ENCODE measurements around the gene SLC16A2. TPM values are rescaled to one million over a fixed set of nuclear protein-coding genes. Genes with fewer than 3 reads are reported as not detected.

SLC16A2 gene
- polyA plus RNA-seq, 1 of the 3 experiments (the other 2 are of a cell fraction), result 10.9 TPM

GRCh38 chrX:74464722-74465121, 43.4 kb downstream of the SLC16A2 start:
- Histone ChIP-seq H3K79me2 (ENCODE audit: insufficient read depth) (no peaks in the 10 kb centered on the region), H3K9me2 (no peaks in the 10 kb centered on the region), H3K36me3 (replicated peaks in 1 of 2; ENCODE audit: control insufficient read depth in 1 of 2, insufficient read depth in 2 of 2, low read length in 1 of 2) (no peaks in the 10 kb centered on the region), H3K27ac (ENCODE audit: low read depth in 2 of 2, low read length in 1 of 2) (no peak overlapping the region), H3K4me2 (no peak overlapping the region), H3K4me1 (ENCODE audit: control insufficient read depth in 1 of 2, insufficient read depth in 2 of 2, low read depth in 1 of 2, low read length in 1 of 2) (no peaks in the 10 kb centered on the region), H4K20me1 (ENCODE audit: insufficient read depth) (no peaks in the 10 kb centered on the region), H3F3A (replicated peaks; ENCODE audit: insufficient read depth) (no peaks in the 10 kb centered on the region), H3K9me3 (no peaks in the 10 kb centered on the region), H2AFZ (ENCODE audit: low read depth) (no peak overlapping the region), H3K27me3 (ENCODE audit: insufficient read depth) (no peaks in the 10 kb centered on the region), H3K9ac (no peak overlapping the region), H3K4me3 (ENCODE audit: low read depth in 2 of 2, low read length in 1 of 2) (no peak overlapping the region)
- ChIA-PET POLR2A (no interaction called here), CTCF (no interaction called here)
- TF ChIP-seq RAD21 (IDR thresholded peaks at IDR 0.05; ENCODE audit: low read length) (no peak), RFX5 (IDR thresholded peaks at IDR 0.05; ENCODE audit: low read length) (no peak), GATA2 (CRISPR knock-in tag; IDR thresholded peaks at IDR 0.05) (no peak), USF2 (IDR thresholded peaks at IDR 0.05; ENCODE audit: borderline replicate concordance, low read depth, low read length) (no peak), SIN3A (IDR thresholded peaks at IDR 0.05; ENCODE audit: borderline replicate concordance, low read depth, low read length) (no peak), POLR2AphosphoS5 (IDR thresholded peaks at IDR 0.05; ENCODE audit: low read depth, low read length) (no peak), MEF2A (IDR thresholded peaks at IDR 0.05; ENCODE audit: borderline replicate concordance, low read depth) (no peak), NRF1 (IDR thresholded peaks at IDR 0.05; ENCODE audit: low read depth, low read length) (no peak), PBX3 (IDR thresholded peaks at IDR 0.05) (no peak), RCOR1 (IDR thresholded peaks at IDR 0.05; ENCODE audit: low read length) (no peak), RXRA (IDR thresholded peaks at IDR 0.05; ENCODE audit: borderline replicate concordance, low read depth) (no peak), EP300 (IDR thresholded peaks at IDR 0.05; ENCODE audit: borderline replicate concordance in 1 of 2, low read depth in 1 of 2, low read length in 1 of 2) (no peak), REST (IDR thresholded peaks at IDR 0.05; ENCODE audit: low read depth, low read length) (no peak), TEAD4 (IDR thresholded peaks at IDR 0.05; ENCODE audit: borderline replicate concordance, insufficient read depth) (no peak), FOSL2 (IDR thresholded peaks at IDR 0.05; ENCODE audit: borderline replicate concordance, low read depth) (no peak), JUND (IDR thresholded peaks at IDR 0.05) (no peak), TAF1 (IDR thresholded peaks at IDR 0.05; ENCODE audit: borderline replicate concordance, low read depth, low read length) (no peak), MAX (IDR thresholded peaks at IDR 0.05; ENCODE audit: low read depth) (no peak), YY1 (IDR thresholded peaks at IDR 0.05; ENCODE audit: low read depth) (no peak)
- DNase-seq, result no peak
- 23% methylated on average over 1 of the region's 1 CpG for WGBS (ENCODE audit: low lambda C conversion rate)
